ENCODE results near the gene MSANTD1. TPM values are rescaled to one million over a fixed set of nuclear protein-coding genes. Genes with fewer than 3 reads are reported as not detected.

MSANTD1 gene
- total and polyA plus RNA-seq, 2 of the 8 experiments (the other 6 are each of a cell fraction or from before 2014, with no cell fraction given): 0.23 to 0.45 TPM

DNA sequence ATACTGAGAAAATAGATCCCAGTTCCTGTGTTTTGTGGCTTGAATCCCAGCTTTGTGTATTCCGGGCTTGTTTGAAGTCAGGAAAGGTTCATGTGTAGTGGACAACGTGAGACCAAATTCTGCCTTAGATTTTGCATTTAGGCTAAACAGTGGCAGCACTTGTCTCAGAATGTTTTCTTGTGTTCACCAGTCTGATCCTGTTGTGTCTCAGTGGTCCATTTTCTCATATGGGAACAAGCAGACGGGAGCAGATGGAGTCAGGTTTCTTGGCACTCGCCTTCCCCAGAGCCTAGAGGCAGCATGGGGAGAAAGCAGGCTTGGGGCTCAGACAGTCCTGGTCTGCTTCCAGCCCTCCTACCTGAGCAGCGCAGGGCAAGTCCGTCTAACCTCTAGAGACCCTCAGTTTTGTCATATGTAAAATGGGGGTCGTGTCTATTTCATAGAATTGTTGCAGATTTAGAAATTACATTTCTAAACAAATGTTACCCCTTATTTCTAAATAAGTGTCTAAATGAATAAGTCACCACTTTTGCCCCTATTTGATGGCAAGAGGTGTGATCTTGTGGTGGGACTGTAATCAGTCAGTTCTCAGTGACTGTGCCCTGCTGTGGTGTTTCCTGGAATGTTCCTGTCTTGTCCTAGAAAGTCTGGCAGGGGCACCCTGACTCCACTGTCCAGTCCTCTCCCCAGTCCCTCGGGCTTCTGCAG lies 28.3 kb upstream of the MSANTD1 start (continued):
- TF ChIP-seq, protein P1, sequence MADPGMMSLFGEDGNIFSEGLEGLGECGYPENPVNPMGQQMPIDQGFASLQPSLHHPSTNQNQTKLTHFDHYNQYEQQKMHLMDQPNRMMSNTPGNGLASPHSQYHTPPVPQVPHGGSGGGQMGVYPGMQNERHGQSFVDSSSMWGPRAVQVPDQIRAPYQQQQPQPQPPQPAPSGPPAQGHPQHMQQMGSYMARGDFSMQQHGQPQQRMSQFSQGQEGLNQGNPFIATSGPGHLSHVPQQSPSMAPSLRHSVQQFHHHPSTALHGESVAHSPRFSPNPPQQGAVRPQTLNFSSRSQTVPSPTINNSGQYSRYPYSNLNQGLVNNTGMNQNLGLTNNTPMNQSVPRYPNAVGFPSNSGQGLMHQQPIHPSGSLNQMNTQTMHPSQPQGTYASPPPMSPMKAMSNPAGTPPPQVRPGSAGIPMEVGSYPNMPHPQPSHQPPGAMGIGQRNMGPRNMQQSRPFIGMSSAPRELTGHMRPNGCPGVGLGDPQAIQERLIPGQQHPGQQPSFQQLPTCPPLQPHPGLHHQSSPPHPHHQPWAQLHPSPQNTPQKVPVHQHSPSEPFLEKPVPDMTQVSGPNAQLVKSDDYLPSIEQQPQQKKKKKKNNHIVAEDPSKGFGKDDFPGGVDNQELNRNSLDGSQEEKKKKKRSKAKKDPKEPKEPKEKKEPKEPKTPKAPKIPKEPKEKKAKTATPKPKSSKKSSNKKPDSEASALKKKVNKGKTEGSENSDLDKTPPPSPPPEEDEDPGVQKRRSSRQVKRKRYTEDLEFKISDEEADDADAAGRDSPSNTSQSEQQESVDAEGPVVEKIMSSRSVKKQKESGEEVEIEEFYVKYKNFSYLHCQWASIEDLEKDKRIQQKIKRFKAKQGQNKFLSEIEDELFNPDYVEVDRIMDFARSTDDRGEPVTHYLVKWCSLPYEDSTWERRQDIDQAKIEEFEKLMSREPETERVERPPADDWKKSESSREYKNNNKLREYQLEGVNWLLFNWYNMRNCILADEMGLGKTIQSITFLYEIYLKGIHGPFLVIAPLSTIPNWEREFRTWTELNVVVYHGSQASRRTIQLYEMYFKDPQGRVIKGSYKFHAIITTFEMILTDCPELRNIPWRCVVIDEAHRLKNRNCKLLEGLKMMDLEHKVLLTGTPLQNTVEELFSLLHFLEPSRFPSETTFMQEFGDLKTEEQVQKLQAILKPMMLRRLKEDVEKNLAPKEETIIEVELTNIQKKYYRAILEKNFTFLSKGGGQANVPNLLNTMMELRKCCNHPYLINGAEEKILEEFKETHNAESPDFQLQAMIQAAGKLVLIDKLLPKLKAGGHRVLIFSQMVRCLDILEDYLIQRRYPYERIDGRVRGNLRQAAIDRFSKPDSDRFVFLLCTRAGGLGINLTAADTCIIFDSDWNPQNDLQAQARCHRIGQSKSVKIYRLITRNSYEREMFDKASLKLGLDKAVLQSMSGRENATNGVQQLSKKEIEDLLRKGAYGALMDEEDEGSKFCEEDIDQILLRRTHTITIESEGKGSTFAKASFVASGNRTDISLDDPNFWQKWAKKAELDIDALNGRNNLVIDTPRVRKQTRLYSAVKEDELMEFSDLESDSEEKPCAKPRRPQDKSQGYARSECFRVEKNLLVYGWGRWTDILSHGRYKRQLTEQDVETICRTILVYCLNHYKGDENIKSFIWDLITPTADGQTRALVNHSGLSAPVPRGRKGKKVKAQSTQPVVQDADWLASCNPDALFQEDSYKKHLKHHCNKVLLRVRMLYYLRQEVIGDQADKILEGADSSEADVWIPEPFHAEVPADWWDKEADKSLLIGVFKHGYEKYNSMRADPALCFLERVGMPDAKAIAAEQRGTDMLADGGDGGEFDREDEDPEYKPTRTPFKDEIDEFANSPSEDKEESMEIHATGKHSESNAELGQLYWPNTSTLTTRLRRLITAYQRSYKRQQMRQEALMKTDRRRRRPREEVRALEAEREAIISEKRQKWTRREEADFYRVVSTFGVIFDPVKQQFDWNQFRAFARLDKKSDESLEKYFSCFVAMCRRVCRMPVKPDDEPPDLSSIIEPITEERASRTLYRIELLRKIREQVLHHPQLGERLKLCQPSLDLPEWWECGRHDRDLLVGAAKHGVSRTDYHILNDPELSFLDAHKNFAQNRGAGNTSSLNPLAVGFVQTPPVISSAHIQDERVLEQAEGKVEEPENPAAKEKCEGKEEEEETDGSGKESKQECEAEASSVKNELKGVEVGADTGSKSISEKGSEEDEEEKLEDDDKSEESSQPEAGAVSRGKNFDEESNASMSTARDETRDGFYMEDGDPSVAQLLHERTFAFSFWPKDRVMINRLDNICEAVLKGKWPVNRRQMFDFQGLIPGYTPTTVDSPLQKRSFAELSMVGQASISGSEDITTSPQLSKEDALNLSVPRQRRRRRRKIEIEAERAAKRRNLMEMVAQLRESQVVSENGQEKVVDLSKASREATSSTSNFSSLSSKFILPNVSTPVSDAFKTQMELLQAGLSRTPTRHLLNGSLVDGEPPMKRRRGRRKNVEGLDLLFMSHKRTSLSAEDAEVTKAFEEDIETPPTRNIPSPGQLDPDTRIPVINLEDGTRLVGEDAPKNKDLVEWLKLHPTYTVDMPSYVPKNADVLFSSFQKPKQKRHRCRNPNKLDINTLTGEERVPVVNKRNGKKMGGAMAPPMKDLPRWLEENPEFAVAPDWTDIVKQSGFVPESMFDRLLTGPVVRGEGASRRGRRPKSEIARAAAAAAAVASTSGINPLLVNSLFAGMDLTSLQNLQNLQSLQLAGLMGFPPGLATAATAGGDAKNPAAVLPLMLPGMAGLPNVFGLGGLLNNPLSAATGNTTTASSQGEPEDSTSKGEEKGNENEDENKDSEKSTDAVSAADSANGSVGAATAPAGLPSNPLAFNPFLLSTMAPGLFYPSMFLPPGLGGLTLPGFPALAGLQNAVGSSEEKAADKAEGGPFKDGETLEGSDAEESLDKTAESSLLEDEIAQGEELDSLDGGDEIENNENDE (IDR thresholded peaks at IDR 0.05; ENCODE audit: insufficient replicate concordance, low read length): no peak
- no peak for TF ChIP-seq SP1 (IDR thresholded peaks at IDR 0.05; ENCODE audit: low read depth, low read length)
- TF ChIP-seq, protein P2, sequence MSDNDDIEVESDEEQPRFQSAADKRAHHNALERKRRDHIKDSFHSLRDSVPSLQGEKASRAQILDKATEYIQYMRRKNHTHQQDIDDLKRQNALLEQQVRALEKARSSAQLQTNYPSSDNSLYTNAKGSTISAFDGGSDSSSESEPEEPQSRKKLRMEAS (IDR thresholded peaks at IDR 0.05): no peak
- TF ChIP-seq RFX5 (IDR thresholded peaks at IDR 0.05; ENCODE audit: borderline replicate concordance, low read depth, low read length): no peak
- TF ChIP-seq NRF1 (IDR thresholded peaks at IDR 0.05; ENCODE audit: low read depth, low read length): no peak
- TF ChIP-seq SIRT6 (IDR thresholded peaks at IDR 0.05; ENCODE audit: low read length): no peak
- no peak for TF ChIP-seq PHF8 (conservative IDR thresholded peaks at IDR 0.05; ENCODE audit: low read depth, low read length)
- no peak for TF ChIP-seq TCF12 (IDR thresholded peaks at IDR 0.05; ENCODE audit: low read depth, low read length)
- TF ChIP-seq GABPA (IDR thresholded peaks at IDR 0.05; ENCODE audit: borderline replicate concordance, insufficient read depth, low read length): no peak

Measured in H1 (cell line).